ENCODE data around the gene RALGAPA1. TPM values are rescaled to one million over a fixed set of nuclear protein-coding genes. Genes with fewer than 3 reads are reported as not detected.

Gene RALGAPA1
- total RNA-seq, 3 donors from 2014 or later (not counting 1 experiment from before 2014, with no cell fraction given) = 66.5 to 101 (median 90.7) TPM

DNA sequence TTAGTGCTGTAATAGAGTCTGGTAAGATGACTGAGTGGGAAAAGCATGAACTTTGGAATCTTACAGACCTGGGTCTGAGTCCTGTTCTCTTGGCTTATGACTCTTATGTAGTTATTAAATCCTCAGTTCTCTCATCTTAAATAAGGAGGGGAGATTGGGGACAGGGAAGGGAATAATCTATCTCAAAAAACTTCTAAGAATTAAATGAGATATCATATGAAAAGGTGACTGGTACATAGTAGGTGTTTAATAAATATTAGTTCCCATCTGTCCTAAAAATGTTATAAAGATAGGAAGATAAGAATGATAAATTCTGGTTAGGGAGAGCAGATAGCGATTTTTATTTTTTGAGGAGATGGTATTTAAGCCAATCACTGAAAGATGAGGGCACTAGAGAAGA, 156.1 kb downstream of the RALGAPA1 start:
- intact Hi-C loops (cut with micrococcal nuclease) = no loop called here

GRCh38 chr14:35643513-35643912, 165.6 kb downstream of the RALGAPA1 start:
- ATAC-seq (no peak), DNase-seq (no peak)
- TF ChIP-seq CTCF (IDR thresholded peaks at IDR 0.05) = no peak
- H3K27ac ChIP-seq (ENCODE audit: low read length) = no peak overlapping the region
- no peaks in the 10 kb centered on the region for H3K4me1 ChIP-seq (ENCODE audit: control insufficient read depth, insufficient read depth, low read length)
- peaks cover 19% of the 10 kb centered on the region for H3K36me3 ChIP-seq (ENCODE audit: control insufficient read depth, insufficient read depth, low read length)
- Mint-ChIP-seq H3K9me3 (peaks cover 10 to 12% of the 10 kb centered on the region in 2 donors), H3K27me3 (ENCODE audit: low read depth in 2 of 2) (no peaks in the 10 kb centered on the region), H3K27ac (no peak overlapping the region), H3K4me3 (no peak overlapping the region), H3K4me1 (no peaks in the 10 kb centered on the region), H3K36me3 (peaks cover 49% of the 10 kb centered on the region)
- H3K4me3 ChIP-seq (ENCODE audit: low read length) = no peak overlapping the region
- intact Hi-C loops (cut with micrococcal nuclease) = no loop called here
- no peaks in the 10 kb centered on the region for H3K27me3 ChIP-seq (ENCODE audit: control insufficient read depth, insufficient read depth, low read length)
- H3K9me3 ChIP-seq (ENCODE audit: control insufficient read depth, insufficient read depth, low read length) = no peaks in the 10 kb centered on the region

More for the DNA sequence above, 156.1 kb downstream of the RALGAPA1 start:
- no peak overlapping the region for H3K27ac Mint-ChIP-seq
- peaks cover 8% of the 10 kb centered on the region for H3K36me3 Mint-ChIP-seq
- H3K4me3 Mint-ChIP-seq = no peak overlapping the region
- no peaks in the 10 kb centered on the region for H3K9me3 Mint-ChIP-seq
- ATAC-seq = no peak
- WGBS (ENCODE audit: insufficient coverage) = 96% methylated on average over 1 of the region's 1 CpG
- TF ChIP-seq CTCF (IDR thresholded peaks at IDR 0.05) = no peak
- H3K4me3 ChIP-seq (ENCODE audit: low read length) = no peak overlapping the region
- no peaks in the 10 kb centered on the region for H3K27me3 Mint-ChIP-seq (ENCODE audit: low read depth in 2 of 2)
- H3K9me3 ChIP-seq (ENCODE audit: control insufficient read depth, insufficient read depth, low read length) = no peaks in the 10 kb centered on the region
- no peaks in the 10 kb centered on the region for H3K4me1 ChIP-seq (ENCODE audit: control insufficient read depth, insufficient read depth, low read length)
- no peaks in the 10 kb centered on the region for H3K27me3 ChIP-seq (ENCODE audit: control insufficient read depth, insufficient read depth, low read length)
- H3K27ac ChIP-seq (ENCODE audit: low read length) = no peak overlapping the region
- no peak for DNase-seq
- H3K4me1 Mint-ChIP-seq = no peaks in the 10 kb centered on the region
- H3K36me3 ChIP-seq (ENCODE audit: control insufficient read depth, insufficient read depth, low read length) = peaks cover 17% of the 10 kb centered on the region

- no CpG with 5 or more reads among the region's 2 CpGs for WGBS (ENCODE audit: insufficient coverage)
- peaks cover 49% of the 10 kb centered on the region for H3K36me3 Mint-ChIP-seq
These were observed 171.2 kb downstream of the RALGAPA1 start for GRCh38 chr14:35637851-35638250.

More at GRCh38 chr14:35637851-35638250, 171.2 kb downstream of the RALGAPA1 start:
- intact Hi-C loops (cut with micrococcal nuclease) = no loop called here
- H3K4me3 Mint-ChIP-seq = no peak overlapping the region
- Histone ChIP-seq H3K4me3 (ENCODE audit: low read length) (no peak overlapping the region), H3K4me1 (ENCODE audit: control insufficient read depth, insufficient read depth, low read length) (no peaks in the 10 kb centered on the region), H3K9me3 (ENCODE audit: control insufficient read depth, insufficient read depth, low read length) (no peaks in the 10 kb centered on the region), H3K36me3 (ENCODE audit: control insufficient read depth, insufficient read depth, low read length) (peaks cover 17% of the 10 kb centered on the region), H3K27ac (ENCODE audit: low read length) (no peak overlapping the region), H3K27me3 (ENCODE audit: control insufficient read depth, insufficient read depth, low read length) (no peaks in the 10 kb centered on the region)
- H3K4me1 Mint-ChIP-seq = no peaks in the 10 kb centered on the region
- H3K9me3 Mint-ChIP-seq = peaks cover 6 to 9% of the 10 kb centered on the region in 2 donors
- H3K27ac Mint-ChIP-seq = no peak overlapping the region
- no peak for TF ChIP-seq CTCF (IDR thresholded peaks at IDR 0.05)
- no peak for ATAC-seq
- no peaks in the 10 kb centered on the region for H3K27me3 Mint-ChIP-seq (ENCODE audit: low read depth in 2 of 2)
- no peak for DNase-seq

All from natural killer cell (primary cell).